Measurements from ENCODE around the gene ZFR2. TPM values are rescaled to one million over a fixed set of nuclear protein-coding genes. Genes with fewer than 3 reads are reported as not detected.
A peak's percentile ranks its signal among the peaks of the same experiment; 100 is the strongest.

Gene ZFR2
- total RNA-seq, 2 donors from 2014 or later: not detected

DNA sequence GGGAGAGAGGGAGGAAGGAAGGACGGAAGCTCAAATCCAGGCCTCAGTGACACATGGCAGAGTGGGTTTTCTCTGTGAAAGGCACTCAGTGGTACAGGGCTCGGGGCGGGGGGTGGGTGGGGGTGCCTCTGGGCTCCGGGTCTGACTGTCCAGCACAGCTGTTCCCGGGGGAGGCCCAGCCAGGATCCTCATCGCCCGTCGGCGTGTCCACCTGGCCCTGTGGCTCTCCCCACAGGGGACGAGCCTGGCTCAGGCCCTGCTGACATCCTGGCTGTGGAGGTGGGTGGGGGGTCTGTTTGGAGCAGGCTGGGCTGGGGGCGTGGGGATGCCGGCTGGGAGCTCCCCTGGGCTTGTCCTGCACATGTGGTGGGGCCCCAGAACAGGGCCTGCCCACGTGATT lies 64.4 kb downstream of the ZFR2 start:
- no peak for DNase-seq
- intact Hi-C loops (cut with DNase I, micrococcal nuclease): no loop called here
- no peak for ATAC-seq

DNA sequence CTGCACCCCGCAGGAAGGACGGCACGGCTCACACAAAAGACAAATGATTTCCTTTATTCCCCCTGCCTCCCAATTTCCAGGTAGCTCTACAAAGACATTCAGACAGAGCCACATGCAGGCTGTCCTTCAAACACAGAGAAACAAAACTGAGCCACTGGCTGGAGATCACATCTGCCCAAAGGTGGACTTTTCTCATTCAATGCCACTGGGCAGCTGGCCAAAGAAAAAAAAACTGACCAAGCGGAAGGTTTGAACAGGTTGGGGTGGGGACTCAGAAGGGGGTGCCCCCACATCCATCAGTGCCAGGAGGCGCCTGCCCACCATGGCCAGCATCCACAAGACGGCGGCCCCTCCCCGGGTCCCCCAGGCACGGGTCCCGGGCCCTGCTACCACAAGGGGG lies 64.9 kb downstream of the ZFR2 start:
- intact Hi-C loops (cut with DNase I, micrococcal nuclease): no loop called here
- ATAC-seq (no peak), DNase-seq (no peak)

DNA sequence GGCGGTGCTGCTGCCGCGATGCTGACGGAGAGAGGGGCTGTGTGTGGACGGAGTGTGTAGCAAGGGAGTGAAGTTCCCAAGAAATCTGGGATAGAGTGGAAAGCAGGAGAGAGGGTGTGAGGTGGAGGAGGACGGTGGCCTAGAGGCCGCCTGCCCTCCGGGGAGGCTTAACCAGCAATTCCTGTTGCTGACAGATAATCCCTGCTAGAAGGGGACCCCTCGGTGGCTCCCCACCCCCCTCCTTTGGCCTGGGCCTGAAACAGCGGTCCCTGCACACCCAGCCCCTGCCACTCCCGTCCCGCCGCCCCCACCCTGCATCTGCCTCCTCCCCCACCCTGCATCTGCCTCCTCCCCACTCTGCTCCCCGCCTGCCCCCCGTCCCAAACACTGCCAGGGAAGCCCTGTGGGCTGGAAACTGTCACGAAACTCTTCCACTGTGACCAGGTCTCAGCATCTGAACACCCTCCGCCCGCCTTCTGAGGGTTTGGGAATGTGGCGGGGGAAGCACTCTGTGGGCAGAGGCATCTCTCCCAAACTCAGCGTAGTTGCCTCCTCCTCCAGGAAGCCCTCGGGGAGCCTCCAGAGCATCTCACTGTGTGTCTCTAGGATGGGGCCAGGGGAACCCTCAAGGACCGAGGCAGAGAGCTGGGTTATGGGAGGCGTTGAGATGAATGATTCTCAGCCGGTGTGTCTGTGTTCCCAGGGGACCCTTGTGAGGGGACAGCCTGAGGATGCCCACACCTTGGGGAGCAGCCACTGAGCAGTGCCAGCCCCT lies 65.5 kb downstream of the ZFR2 start:
- intact Hi-C loops (cut with DNase I, micrococcal nuclease): no loop called here

DNA sequence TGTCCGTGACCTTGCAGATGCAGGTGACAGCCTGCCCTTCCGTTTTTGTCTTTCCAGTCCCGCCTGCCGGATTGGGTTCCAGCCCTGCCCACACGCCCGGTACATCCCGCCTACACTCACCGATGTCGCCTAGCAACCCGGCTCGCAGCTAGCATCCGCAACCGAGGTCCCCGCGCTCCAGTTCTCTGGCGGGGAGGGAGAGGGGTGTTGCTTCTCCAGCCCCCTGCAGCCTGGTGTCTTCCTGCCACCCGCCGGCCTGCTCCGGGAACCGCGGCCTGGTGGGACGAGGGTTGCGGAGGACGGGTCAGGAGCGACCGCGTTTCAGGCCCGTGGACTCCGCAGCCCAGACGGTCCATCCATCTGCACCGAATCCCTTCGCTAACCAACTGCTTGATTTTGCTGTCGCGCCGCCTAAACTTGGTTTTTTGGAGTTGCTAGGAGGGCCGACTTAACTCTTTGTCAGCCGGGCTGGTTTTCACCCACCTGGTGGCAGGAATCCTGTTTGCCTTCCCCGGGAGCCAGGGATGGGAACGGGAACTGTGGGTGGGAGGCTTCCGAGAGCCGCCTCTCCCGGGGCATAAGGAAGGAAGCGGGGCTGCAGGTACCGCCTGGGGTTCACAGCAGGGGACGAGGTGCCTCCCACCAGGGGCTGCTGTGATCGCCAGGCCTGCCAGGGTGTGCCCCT lies 67.3 kb downstream of the ZFR2 start:
- intact Hi-C loops (cut with DNase I, micrococcal nuclease): no loop called here
- DNase-seq (peak in 1 of 2 donors; percentile 50), ATAC-seq (no peak)

More for the DNA sequence above, 65.5 kb downstream of the ZFR2 start:
- ATAC-seq (no peak), DNase-seq (no peak)

DNA sequence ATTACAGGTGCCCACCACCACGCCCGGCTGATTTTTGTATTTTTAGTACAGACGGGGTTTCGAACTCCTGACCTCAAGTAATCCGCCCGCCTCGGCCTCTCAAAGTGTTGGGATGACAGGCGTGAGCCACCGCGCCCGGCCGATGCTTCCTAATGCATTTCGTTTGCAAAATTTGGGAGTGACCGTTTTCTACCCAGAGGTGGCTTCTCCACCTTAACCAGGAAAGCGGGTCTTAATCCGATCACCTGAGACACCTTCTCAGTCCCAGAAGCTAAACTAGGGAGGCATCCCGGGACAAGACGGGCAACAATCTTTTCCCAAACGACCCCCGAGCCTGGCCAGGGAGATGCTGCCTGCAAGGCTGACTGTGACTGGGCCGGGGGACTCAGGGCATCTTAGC lies 67.8 kb downstream of the ZFR2 start:
- DNase-seq: no peak
- intact Hi-C loops (cut with DNase I, micrococcal nuclease): no loop called here
- ATAC-seq: no peak

DNA sequence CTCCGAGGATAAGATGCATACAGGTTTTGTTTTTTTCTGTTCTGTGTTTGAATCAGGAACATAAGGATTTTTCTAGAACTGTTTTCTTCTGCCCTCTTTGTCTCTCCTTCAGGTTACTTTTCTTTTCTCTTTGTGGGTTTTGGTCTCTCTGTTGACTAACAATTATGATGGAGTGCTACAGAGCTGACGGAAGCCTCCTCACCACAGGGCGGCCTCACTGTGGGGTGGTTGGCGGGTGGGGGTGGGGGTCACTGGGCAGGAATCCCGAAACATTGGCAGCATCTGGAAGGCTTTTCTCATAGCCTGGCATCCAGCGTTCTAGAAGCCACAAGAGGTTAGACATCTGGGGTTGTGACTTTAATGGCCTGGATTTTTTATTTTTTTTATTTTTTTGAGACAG lies 70.7 kb downstream of the ZFR2 start:
- intact Hi-C loops (cut with DNase I, micrococcal nuclease): no loop called here
- no peak for ATAC-seq
- no peak for DNase-seq

DNA sequence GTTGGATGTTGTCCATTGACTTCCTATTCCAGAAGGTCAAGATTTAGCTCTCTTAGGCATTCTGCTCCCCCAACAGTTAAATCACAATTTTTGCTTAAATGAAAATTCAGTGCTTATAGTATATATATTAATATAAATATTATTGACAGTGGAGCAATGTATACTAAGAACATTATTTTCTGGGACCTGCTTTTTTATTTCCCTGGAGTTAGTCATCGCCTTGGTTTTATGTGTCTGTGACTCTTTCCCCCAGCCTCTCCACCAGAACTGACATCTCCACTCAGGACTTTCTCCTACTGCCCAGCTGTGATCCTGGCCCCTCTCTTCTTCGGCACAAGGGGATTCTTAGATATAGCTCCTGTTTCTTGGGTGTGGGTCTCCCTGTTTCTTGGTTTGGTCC lies 72.5 kb downstream of the ZFR2 start:
- intact Hi-C loops (cut with DNase I, micrococcal nuclease): no loop called here
- DNase-seq: no peak
- no peak for ATAC-seq

DNA sequence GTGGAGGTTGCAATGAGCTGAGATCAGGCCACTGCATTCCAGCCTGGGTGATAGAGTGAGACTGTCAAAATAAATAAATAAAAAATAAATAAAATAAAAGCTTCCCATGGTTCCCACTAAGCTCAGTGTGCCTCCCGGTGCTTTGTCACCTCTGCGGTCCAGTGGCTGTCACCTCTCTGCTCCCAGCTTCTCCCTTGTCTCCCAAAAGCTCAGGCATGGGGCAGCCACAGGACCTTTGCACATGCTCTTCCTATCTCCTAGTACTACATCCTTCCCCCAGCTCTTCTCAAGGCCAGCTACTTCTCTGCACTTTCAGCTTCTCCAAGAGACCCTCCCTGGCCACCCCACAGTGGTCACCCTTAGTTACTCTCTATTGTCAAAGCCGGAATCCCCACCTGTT lies 75.0 kb downstream of the ZFR2 start:
- intact Hi-C loops (cut with DNase I, micrococcal nuclease): no loop called here
- no peak for DNase-seq
- ATAC-seq: no peak

DNA sequence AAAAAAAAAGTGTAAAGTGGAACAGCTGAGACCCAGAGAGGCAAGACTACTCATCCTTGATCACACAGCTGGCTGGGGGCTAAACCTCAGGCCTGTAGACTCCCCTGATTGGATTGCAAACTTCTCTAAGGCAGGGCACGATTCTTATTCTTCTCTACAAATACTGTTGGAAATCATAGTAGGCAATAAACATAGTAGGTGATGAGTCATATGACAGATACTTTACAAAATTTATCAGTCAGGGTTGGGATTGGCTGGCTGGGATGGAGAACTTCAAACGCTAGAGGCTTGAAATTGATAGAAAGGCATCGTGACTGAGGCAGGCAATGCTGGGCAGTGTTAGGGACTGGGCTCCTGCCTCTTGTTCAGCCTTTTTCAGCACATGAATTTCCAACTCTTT lies 76.7 kb downstream of the ZFR2 start:
- no peak for ATAC-seq
- intact Hi-C loops (cut with DNase I, micrococcal nuclease): no loop called here

DNA sequence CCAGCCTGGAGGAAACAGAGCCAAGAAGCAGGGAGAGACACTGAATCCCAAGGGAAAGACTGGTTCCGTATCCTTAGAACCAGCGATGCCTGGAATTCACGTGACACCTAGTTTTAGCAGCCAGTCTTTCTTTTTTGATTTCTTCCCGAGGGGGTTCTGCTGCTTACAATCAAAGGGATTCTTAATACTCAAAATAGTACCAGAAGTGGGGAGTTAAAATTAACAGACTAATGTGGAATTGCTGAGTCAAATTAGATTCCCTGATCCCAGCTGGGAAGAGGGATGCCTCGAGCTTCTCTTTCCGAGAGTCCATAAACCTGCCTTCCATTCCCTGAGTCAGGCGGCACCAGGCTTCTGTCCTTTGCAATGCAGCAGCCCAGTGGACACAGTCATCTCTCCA lies 77.9 kb downstream of the ZFR2 start:
- ATAC-seq (no peak), DNase-seq (no peak)
- intact Hi-C loops (cut with DNase I, micrococcal nuclease): no loop called here

More for the DNA sequence above, 76.7 kb downstream of the ZFR2 start:
- DNase-seq: no peak

DNA sequence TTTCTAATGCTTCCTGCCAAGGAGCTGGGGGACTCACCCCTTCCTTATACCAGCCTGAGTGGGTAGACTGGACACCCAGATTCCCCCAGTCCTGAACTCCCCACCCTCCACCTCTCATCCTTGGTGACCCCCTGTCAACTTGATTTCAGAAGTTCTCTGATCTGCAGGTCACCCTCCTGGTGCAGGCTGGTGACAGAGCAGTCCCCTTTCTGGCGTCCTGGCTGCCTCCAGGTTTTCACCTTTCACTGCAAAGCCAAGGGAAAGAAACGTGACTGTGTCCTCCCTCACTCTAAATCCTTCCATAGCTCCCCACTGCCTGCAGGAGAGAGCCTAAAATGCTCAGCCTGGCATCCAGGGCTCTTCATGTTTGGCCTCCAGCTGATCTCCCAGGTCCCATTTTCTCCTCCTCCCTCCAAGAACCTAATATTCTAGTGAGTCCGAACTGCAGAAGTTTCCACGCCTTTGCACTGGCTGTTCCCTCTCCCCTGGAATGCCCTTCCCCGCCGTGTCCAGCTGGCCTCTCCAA lies 78.6 kb downstream of the ZFR2 start:
- intact Hi-C loops (cut with DNase I, micrococcal nuclease): no loop called here
- ATAC-seq: no peak
- DNase-seq: no peak

DNA sequence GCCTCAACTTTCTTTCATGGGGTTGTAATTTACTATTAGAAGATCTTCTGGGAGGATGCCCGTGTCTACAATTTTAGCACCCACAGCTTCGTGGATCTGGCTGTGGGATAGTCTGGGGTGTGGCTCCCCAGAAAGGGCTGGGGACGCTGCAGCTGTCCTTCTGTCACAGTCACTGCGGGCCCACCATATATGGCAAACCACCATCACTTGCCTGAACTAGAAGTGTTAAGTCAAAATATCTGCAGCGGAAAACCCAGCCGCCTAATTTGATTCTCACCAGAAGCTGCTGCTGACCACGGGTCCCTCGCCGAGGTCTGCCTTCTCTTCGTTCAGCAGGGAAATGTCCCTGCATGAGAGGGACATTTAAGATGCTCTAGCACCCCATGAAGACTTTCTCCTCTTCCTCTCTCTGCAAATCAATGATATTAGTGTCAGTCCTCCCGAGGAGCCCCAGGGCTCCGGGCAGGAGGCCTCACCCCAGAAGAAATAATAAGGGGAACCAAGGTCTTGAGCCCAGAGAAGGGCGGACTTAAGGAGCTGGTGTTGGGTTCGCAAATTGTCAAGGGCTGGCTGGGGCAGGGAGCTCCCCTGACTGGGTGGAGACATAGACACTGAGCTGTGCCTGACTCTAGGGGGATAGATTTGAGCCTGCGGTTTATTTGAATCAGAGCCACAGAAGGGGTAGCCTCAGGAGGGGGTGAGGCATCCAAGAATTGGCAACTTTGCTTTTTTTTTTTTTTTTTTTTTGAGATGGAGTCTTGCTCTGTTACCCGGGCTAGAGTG lies 79.7 kb downstream of the ZFR2 start:
- intact Hi-C loops (cut with DNase I, micrococcal nuclease): no loop called here
- DNase-seq: no peak
- ATAC-seq: no peak

DNA sequence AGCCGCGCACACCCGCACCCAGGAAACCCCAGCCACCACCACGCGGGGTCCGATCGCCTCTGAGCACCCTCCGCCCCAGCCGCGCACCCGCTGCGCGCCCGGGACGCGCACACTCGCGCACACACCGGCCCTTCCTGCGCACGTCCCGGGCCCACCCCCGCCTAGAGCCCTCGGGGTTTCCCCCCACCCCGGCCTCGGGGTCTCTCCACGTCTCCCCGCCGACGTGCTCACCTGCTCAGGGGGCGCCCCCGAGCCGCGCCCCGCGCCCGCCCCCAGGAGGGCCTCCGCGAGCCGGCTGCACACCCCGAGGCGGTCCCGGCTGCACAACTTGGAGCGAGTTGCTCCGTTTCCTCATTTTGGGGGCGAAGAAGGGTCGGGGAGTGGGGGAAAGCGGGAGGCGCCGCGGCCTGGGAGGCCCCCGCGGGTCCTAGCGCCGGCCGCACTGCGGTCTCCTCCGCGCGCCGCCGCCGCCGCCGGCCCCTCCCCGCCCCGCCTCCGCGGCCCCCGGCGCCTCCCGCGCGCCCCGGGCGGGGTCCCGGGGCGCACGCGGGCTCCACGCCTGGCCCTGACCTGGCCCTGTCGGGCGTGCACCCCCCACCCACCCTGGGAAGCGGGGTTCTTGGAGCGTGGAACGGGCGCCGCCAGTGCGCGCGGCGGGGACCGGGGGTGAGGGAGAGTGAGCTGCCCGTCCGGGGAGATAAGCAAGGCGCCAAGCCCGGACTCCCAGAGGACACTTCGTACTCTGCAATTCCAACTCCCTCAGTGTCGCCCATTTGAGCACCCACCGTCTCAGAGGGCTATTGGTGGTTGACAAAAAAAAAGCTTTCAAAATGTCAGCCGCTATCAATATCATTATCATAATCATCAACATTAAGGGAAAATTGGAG lies 82.7 kb downstream of the ZFR2 start, which contains the start of gene MATK:
Gene MATK, minus strand, starts transcription at position 444 of the 887 bp plus-strand sequence. CDS start 1,246 bp downstream, outside the sequence.
- DNase-seq (no peak), ATAC-seq (no peak)
- intact Hi-C loops (cut with DNase I, micrococcal nuclease): no loop called here

DNA sequence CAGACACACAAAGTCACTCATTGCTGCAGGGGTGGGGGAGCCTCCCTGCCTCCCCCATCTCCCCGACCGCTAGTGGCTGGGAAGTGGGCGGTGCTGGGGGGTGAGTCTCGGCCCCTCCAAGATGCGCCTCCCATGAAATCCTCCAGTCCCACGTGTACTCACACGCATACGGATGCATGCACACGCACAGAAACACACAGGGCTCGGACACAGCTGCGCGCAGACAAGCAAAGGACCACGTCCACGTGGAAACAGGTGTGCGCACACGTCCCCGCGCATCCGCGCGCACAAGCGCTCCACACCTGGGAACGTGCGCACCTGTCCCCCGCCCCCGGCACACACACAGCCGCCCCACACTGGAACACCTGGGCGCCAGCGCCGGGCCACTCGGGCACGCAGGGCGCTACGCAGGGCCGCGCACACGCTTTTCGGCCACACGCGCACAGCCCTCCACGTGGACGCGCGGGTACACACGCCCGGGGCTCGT lies 83.3 kb downstream of the ZFR2 start:
- ATAC-seq: no peak
- intact Hi-C loops (cut with DNase I, micrococcal nuclease): no loop called here
- no peak for DNase-seq

DNA sequence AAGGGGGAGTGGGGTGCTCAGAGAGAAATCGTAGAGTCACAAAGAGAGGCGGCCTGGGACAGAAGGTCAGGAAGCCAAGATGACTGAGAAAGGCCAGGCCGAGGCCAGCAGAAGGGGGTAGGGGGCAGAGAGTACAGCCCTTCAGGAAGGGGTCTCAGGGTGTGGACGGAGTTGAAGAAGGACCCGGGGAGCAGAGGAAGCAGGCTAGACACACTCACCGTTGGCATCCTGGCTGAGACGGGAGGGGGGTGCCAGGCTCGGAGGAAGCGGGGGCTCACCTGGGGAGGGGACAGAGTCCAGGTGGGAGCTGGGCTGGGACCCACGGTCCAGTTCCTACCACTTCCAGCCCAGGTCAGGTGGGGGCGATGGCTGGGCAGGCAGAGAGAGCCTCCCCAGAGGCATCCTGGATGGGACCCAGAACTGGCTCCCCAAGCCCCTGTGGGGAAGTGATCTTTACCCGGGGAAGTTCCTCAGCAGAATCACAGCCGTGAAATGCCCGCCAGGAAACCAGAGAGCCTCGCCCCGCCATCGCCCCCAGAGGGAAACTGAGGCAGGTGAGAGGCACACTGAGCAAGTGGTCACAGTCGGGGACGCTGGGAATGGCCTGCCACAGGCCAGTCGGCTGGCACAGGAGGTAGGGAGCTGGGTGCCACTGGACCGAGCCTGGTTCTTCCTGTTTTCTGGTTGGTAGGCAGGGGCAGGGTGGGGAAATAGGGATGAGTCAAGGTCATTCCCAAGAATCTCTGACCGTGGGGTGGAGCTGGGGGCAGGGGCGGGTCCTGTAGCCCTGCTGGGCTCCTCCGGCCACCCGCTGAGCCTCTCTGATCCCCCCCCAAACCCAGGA lies 84.0 kb downstream of the ZFR2 start:
- no peak for DNase-seq
- intact Hi-C loops (cut with DNase I, micrococcal nuclease): no loop called here
- ATAC-seq: no peak

DNA sequence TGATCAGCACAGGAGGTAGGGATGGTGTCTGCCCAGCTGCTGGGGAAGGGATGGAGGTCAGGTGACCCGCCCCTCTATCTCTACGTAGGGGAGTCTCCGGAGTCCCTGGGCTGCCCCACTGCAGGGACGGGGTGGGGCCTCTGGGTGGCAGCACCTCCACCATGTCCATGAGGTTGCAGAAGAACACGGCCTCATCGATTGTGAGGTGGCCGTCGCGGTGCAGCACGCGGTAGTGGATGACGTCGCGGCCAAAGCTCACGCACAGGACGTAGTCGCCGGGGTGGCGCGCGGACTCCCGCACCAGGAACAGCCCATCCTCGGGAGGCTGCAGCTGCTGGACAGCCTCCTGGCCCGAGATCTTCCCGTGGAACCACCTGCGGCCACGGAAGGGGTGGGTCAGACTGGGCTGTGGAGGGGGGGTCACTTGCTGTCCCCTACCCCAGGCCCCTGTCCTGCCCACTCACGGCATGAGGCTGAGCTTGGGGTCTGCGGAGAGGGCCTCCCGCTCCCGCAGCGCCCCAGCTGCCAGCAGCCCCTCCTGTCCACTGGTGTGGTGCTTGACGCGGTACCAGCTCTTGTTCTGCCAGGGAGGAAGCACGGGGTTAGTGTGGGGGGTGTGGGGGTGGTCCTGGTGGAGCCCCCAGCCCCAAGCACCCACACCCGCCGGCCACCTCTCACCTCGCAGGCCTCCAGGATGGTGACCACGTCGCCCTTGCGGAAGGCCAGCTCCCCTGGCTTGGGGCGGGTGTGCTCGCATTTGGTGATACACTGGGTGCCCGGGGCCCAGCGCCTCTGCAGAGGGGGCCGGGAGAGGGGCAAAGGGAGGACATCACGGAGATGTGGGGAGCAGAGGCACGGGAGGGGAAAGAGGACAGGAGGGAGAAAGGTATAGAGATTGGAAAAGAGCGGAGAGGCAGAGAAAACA lies 84.9 kb downstream of the ZFR2 start:
- DNase-seq (no peak), ATAC-seq (no peak)
- intact Hi-C loops (cut with DNase I, micrococcal nuclease): no loop called here

DNA sequence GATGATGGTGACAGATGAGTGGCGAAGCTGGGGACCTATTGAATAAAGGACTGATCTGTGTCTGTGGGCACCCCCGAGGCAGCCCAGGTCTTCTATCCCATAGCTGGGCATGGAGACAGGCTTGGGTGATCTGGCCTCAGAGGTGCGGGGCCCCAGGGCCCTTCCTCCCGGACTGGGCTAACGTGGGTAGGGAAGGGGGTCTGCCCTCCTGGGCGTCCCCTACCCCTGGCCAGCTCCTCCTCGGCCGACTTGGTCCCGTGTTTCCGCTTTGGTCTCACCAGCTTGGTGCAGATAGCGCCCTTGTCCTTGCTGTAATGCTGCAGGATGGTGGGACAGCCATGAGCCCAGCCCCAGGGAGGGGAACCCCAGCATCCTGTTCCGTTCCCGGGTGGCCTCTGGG lies 85.9 kb downstream of the ZFR2 start:
- no peak for DNase-seq

More for the DNA sequence above, 85.9 kb downstream of the ZFR2 start:
- no peak for ATAC-seq
- intact Hi-C loops (cut with DNase I, micrococcal nuclease): no loop called here

Measured in left colon (tissue), 2 donors.